Activated CD4-positive, alpha-beta T cell treated with anti-CD3 and anti-CD28 coated beads, Interleukin-2, amount 50 U/mL, for 16 hours (primary cell): ENCODE measurements around the gene UVRAG.

ENCODE experiments used
- DNase-seq: peaks from one replicate; pipeline ENCODE4 v3.0.0-alpha.2; 2020

The UVRAG gene

DNA sequence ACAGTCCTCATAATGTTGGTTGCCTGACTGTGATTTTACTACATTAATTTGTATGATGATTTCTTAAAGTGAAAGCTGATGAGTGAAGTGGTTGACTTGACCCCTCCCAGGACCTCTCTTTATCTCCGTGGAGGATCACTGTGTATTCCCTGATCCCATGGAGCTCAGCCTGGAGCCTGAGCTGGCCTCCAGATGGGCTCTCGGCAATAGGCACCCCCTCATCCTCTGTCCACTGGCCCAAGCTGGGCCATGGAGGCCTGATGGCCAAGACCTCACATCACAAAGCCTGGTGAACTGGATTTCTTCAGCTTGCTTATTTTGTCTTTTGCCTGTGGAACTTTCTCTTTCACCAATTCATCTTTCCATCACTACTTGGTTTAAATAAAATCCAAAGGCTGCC, 316.1 kb downstream of the UVRAG start:
- DNase-seq, result no peak

DNA sequence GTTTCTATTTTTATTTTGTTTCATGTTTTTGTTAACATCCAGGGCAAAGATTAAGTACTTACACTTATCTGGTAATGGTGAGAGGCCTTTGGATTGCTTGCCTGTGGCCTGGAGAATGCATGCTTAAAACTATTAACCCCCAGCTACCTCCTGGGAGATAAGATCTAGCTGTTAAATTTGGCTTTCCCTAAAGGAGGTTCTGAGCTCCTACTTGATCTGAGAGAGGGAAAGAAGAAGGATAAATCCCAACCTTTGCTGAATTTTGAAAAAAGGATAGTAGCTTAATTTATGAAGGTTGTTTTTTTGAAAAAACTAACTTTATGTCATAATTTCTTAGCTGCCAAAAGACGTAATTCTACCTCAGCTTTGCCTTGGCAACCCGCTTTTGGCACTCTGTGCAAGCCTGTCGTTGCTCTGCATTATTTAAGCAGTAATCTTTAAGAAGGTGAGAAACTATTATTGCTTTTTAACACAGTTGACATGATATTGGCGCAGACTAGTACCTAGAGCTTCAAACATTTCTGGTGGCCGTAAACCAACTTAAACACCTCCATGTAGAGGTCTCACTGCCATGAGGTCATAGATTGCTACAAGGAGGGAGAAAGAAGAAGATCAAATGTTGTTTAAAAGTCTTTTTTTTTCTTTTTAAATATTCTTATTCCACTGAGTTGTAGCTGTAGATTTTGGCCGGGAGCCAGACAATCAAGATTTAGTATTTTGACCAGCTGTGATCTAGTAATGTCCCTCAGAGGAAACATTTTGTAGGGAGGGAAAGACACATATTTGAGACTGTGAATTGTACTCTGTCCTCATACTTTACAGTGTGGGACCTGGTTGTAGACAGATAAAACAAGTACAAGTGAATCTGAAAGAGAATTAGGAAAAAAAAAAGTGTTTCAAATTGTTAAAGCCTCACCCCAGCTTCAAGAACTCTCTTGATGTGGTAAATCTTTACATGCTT, 316.9 kb downstream of the UVRAG start:
- no peak for DNase-seq

DNA sequence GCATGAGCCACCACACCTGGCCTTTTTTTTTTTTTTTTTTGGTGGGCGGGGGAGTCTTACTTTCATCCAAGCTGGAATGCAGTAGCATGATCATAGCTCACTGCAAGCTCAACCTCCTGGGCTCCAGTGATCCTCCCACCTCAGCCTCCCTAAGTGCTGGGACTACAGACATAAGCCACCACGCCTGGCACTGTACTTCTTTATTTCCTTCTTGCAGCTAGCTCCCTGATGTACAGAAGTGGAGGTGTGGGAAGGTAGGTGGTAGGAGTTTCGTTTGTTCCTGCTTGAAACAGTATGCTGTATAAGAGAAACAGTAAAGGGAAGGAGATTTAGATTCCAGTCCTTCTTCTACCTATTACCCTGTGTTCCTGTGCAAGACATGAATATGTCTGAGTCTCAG, 319.2 kb downstream of the UVRAG start:
- no peak for DNase-seq

DNA sequence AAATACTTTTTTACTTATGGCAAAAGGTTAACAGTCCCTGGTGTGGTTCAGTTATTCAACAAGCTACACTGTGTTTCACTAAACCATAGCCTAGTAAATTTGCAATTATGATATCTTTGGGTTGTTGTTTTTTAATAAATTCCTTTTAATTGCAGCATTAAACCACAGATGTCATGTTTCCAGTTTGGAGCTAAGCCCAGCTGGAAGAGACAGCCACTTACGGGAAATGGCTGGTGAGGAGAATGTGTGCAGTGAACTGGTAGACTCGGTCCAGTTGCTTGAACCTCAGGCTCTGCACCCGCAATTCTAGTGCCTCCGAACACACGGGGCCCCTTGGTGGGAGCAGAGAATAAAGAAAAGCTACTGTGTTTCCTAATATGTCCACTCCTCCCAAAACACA, 320.5 kb downstream of the UVRAG start:
- no peak for DNase-seq

DNA sequence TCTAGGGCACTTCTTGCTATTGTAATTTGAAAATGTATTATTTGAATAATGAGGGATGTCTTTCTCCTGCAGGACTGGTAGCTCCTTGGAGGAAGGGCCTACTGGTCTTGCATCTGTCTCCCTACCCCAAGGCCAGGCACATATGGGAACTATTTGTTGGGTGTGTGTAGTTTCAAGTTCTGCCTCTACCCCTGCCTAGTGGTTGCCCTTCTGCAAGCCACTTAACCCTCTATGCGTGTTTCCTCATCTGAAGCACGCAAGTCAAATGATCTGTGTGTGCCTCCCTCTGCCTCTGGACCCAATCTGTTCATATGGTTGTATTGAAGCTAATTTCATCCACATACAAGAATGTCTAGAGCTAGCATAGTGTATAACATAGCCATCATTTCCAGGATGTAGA, 324.3 kb downstream of the UVRAG start:
- no peak for DNase-seq

DNA sequence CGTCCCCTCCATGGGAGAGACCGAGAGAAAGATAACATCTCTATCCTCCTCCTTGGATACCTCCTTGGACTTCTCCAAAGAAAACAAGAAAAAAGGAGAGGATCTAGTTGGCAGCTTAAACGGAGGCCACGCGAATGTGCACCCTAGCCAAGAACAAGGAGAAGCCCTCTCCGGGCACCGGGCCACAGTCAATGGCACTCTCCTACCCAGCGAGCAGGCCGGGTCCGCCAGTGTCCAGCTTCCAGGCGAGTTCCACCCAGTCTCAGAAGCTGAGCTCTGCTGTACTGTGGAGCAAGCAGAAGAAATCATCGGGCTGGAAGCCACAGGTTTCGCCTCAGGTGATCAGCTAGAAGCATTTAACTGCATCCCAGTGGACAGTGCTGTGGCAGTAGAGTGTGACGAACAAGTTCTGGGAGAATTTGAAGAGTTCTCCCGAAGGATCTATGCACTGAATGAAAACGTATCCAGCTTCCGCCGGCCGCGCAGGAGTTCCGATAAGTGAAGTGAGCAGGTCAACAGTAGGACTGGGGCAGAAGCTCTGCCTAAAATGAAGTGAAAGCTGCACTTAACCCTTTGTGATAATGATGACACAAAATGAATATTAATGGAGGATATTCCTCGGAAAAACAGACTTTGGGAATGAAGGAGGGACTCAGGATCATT, 326.0 kb downstream of the UVRAG start:
- DNase-seq, result no peak

DNA sequence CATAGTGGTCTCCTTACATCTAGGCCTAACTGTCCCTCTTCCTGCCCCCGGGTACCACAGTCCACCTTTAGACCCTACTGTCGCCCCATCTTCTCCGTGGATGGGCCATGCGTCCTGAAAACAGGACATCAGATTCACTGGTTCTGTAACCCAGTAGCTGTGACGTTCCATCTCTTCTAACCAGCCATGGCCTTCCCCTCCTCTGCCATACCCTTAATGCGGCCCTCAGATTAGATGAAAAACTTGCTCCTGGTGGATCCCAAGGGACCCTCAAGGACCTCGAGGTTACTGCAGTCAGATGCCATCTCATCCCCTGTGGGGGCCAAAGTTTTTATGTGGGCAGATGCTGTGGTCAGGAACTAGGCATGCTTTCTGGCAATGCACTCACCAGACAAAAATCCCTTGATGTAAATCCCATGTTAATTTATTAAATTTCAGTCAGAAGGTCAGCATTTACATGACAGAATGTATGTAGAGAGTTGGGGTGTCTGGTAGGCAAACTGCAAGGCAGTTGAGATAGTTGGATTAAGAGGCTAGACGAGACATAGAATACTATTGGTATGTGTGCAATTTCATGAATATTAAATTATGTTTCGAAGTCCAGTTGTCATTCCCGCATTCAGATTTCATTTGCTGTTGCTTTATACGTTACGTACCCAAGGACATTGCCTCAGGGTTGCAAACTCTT, 327.0 kb downstream of the UVRAG start:
- no peak for DNase-seq

DNA sequence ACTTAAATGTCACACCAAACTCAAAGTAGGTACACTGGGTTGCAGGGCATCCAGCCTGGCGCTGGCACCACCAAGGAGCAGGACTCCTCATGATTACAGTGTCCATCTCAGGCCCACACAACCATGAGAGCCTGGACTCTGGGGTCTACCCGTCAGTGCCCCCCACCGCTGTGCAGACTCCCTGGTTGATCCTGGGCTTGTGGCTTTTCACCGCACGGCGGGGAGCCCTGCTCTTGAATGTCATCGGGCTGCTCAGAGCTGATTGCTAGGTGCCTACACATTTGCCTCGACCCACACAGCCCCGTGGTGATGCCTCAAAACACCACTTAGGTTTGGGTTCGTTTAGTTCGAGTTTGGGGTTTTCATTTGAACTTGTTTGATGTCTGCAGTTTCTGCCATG, 328.3 kb downstream of the UVRAG start:
- DNase-seq, result no peak

DNA sequence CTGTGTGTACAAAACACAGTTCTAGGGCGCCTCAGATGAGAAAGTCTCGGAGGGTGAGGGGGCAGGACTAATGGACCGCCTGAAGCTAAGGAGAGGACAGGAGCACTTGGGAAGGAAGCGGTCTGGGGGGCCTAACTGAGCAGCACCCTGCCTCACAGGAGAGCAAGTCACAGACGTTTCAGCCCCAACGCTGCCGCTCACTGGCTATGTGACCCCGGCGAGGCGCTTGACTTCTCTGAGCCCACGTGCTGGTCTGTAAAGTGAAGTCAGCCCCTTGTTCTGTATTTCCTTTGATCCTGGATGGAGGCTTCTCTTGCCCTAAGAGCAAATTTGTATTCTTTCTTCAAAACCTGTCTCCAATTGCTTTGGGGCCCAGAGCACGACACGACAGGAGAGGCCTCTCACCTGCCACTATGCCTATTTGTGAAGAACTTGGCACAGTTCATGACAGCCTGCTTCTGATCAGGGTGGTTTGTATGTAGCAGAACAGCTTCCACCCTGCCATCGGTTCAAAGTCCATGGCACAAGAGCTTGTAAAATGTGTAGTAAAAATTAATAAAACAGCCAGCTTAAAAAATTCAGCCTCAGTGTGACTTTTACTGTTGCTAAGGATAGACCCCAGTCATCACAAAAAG, 332.2 kb downstream of the UVRAG start:
- DNase-seq, result no peak

DNA sequence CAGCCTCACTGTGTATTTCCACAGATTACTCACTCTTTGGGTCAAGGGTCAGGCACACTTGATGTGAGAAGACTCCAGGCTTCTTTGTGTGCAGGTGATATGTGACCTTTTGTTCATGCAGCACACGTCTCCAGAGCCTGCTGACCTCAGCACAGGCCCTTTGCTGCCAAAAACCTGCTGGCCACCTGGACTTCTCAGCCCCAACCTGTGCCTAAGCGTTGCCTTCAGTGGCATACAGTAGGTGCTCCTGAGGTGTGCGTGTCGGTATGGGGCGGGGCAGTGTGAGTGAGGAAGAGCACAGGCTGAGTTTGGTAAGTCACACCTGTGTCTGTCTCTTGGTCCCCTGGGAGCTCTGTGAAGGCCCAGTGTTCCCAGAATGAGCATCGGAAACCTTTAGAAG, 333.2 kb downstream of the UVRAG start:
- no peak for DNase-seq

DNA sequence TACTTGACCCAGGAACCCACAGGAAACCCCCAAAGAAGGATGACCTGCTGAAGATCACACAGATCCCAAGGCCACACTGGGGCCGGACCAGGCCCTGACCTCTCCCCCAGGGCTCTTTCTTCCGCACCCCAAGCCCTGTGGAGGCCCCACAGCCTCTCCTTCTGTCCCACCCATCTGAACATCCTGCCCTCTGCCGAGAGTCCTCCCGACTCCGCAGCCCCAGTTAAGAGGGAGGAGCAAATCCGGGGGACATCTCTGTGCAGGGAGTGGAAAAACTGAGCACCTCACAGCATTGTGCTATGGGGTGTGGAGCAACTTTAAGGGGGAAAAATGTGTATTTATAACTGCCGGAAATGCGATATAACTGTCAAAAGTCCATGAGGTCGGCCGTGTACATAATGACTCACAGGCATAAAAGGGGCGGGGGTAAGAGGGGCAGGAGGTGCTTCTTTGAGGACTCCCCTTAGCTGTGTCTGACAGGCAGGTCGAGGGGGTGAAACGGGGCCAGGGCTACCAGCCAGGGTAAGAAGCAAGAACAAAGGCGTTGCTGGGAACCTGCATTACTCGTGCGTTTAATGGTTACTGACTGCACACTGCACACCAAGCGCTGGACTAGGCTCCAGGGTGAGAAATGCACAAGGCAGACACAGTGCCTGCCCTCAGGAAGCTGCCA, 334.1 kb downstream of the UVRAG start:
- no peak for DNase-seq

DNA sequence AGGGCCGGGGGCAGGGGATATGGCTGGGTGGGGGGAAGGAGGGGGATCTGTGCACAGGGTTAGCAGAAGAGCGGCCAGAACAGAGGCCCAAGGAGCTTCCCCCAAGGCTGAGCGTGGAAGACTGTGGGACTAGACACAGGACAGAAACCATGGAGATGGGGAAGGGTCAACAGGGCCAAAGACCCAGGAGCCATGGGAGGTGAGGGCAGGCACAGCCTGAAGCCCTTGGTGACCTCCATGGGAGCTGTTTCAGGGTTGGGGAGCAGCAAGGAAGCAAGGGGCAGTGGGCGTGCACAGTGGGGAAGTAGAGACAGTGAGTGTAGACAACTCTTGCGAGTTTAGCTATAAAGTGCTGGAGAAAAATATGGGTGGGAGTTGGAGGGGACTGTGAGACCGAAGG, 334.7 kb downstream of the UVRAG start:
- DNase-seq, result no peak

DNA sequence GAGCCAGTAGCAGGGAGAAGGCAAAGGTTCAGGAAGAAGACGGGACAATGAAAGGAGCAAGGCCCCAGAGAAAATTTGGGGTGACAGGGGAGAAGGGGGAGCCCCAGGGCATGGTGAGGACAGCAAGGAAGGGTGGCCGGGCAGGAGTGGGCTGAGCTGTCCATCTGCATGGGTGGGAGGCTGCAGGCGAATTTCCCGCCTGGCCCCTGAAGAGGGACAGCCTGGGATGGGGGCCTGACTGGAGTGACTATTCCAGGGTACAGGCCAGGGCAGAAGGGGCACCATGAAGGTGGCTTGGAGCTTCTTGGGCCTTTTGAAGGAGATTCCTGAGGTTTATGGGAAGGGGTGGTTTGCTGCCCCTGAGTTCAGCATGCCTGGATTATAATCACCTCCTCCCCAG, 335.1 kb downstream of the UVRAG start:
- DNase-seq, result no peak

DNA sequence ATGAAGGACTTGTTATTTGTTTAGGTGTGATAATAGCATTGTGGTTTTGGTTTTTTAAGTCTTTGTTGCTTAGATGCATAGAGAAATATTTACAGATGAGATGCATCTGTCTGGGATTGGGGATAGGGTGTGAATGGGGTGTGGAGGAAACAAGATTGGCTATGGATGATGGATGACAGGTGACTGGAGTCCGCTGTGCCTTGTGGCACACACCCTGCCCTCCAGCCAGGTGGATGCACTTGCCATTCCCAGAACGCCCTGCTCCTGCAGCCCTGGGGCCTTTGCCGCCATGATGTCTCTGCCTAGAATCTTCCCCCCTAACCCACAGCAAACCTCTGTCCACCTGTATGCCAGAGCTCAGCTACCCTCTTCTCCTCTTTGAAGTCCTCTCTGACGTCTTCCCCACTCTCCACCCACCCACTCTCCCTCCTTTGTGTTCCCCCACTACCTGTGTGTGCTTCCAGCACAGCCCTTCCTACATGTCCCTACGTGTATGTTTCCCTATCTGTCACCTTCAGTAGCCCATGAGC, 336.6 kb downstream of the UVRAG start:
- no peak for DNase-seq

DNA sequence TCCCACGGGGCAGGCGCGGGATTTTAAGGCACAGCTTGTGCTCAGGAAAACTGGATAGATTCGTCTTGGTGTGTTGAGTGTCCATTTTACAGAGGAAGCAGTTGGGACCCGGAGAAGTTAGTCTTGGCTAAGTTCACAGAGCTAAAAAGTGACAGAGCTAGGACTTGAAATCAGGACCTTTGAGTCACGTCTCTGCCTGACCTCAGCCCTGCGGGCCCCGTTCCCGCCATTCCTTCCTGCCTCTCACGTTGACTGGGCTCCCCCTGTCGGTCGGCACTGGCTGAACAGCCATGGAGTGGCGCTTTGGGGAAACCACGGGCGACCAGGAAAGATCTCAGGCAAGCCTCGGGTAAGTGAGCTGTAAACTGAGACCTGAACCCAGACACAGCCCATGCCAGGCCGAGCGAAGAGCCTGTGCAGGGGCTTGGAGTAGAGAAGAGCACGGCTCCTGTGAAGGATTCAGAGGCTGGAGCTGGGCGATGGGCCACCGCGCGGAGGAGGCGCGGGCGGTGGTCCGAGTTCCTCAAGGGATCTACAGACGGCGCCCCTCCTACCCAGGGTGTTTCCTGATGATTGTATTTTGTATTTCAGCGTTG, 337.2 kb downstream of the UVRAG start:
- peak; percentile 90 for DNase-seq

DNA sequence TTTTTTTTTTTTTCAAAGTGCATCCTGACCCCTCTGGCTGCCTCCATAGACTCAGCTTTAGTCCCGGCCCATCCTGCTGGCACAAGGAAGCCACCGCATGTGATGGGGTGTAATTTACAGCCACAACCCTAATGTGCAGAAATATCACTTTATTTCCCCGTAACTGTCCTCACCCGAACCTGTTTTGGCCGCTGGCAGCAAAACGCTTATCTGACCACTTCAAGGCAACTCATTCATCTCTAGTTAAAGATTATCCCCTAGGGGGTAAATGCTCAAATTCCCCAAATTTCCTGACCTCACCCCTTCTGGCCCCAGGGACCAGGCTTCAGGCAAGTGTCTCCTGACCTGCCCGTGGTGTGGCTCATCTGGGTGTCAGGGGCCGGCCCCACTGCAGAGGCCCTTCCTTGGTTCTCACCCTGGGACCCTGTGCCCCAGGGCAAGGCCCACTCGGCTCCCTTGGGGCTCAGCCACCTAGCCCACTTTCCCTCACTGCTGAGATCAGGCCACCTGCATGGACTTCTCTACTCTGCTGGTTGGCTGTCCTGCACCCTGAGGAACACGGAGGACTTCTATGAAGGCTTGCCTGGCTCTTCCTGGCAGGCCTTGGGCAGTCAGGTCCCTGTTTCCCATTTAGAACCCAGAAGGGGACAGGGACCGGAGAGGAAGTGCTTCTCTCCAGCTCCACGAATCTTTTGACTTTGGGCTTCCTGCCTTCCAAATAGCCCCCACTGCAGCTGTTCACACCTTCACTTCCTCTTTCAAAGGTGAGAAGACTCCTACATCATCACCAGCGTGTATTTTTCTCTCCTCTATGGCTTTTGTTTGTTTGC, 337.9 kb downstream of the UVRAG start:
- DNase-seq, result peak; percentile 27

DNA sequence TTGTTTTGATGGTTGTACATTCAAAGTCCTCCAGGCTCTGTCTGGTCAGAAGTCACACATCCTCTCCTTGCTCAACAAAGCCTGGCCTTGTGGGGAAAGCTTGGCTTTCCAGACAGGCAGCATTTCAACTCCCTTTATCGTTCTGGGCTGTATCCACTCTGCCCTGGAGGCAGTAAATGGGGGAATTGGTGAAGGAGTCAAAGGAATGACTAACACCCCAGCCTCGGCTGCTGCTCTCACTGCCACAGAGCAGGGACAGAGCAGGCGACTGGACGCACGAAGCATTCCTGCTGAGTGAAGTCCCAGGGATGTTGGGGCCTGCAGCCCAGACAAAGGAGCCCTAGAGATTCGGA, 338.5 kb downstream of the UVRAG start:
- no peak for DNase-seq

DNA sequence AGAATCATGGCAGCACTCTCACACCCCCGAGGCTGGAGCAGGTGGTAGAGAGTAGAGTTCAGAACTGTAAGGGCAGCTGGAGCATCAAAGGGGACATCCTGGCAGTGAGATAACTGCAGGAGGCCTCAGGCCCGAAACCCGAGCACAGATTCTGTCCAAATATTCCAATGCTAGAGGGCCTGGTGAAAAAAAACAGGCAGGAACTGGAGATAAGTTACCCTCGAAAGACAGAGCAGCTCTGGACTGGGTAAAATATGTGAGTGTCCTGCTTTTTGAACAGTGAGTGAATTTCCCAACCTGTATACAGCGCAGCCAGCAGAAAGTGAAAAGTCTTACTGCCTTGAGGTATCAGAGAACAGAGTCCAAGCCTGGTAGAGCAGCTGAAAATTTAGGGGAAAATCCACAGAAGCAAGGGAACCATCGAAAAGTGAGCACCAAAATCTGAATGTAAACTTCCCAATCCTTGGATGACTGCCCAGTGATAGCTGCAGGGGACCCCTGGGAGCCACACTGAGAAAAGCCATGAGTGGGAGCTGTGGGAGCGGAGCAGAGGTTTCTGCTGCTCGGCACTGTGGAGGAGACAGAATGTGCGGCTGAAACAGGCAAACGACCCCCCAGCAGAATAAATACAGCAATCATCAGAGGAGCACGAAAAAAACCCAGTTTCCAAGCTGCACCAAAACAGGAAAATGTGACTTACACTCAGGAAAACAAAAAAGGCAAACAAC, 340.7 kb downstream of the UVRAG start:
- DNase-seq, result no peak

DNA sequence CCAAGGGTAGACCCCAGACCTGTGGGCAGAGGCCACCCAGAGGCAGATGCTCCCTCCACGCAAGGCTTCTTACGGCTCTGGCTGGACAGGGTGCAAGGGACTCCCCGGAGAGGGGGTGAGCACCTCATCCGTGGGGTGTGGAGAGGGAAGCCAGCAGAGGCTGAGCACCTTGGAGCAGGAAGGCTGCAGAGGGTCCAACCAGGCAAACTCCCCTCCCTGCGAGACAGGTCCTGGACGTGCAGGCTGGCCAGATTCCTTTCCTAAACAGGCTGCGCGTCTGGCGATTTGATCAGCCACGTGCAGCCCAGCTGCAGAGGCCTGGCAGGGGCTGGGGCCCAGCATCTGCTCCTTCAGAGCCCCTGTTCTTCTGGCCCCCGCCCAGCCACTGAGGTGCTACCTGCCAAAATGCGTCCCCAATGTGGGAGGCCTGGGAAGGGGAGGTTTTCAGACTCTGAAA, 342.0 kb downstream of the UVRAG start:
- no peak for DNase-seq

DNA sequence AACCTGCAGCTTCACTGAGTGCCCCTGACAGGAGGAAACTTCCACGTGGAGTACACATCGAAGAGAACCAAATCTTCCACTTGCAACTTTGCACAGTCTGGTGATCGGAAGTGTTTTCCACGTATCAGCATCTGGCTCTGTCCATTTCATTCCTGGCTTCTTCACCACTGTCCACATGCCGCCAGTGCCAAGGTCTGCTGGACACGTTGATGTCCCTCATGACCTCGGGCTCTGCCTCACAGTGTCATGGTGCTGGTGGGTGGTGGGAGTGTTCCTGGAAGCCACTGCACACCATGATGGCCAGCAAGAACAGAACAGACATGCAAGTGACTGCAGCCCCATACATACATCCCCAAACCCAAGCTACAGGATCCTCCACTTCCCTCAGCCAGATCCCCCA, 342.9 kb downstream of the UVRAG start:
- no peak for DNase-seq
